PC-3 (cell line): ENCODE measurements around the gene JADE2. TPM values are rescaled to one million over a fixed set of nuclear protein-coding genes. Genes with fewer than 3 reads are reported as not detected.

Experiments used
- ATAC-seq: fragments of 200-7000 bp; cut with Tn5 transposase; 2 replicates; pipeline ENCODE4 v1.9.1; 2020; ENCODE audit warnings: mild to moderate bottlenecking, moderate library complexity
- BruUV-seq: library from RNA; stranded (reverse); fragments of 400-500 nt; replicated peaks from 2 replicates; lab custom pipeline; 2021; lab: Mats Ljungman, UMichigan
- CTCF ChIA-PET: fragments of 300-600 bp; sonication (Branson Sonifier 250); formaldehyde crosslinking; loops from one replicate; lab custom pipeline; 2022; ENCODE audit warnings: antibody characterized with exemption; lab: Charles Lee
- POLR2A ChIA-PET: fragments of 300-600 bp; sonication (Branson Sonifier 250); formaldehyde crosslinking; loops from one replicate; lab custom pipeline; 2022; ENCODE audit warnings: antibody characterized with exemption; ENCODE audit not compliant: unreplicated experiment; lab: Charles Lee
- DNase-seq: peaks from one replicate; pipeline ENCODE4 v3.0.0-alpha.2; 2015
- H2AFZ ChIP-seq: fragments of 300-600 bp; sonication (generic); 2 replicates; pipeline ENCODE4 v1.6.0; 2016; ENCODE audit warnings: antibody characterized with exemption, low read length
- H3F3A ChIP-seq: fragments of 300-600 bp; sonication (generic); one replicate; pipeline ENCODE4 v1.6.0; 2017; ENCODE audit warnings: antibody characterized with exemption, low read length, control low read depth, mild to moderate bottlenecking; ENCODE audit not compliant: unreplicated experiment
- H3K27ac ChIP-seq: fragments of 300-600 bp; sonication (generic); 2 replicates; pipeline ENCODE4 v1.5.1; 2016; ENCODE audit warnings: mild to moderate bottlenecking, low read length
- H3K27me3 ChIP-seq: fragments of 300-600 bp; sonication (generic); 2 replicates; pipeline ENCODE4 v1.6.1; 2016; ENCODE audit warnings: low read length, mixed read lengths
- H3K36me3 ChIP-seq: fragments of 300-600 bp; sonication (generic); 2 replicates; pipeline ENCODE4 v1.6.1; 2016; ENCODE audit warnings: low read depth, mixed run types, low read length, mixed read lengths
- H3K4me1 ChIP-seq: fragments of 300-600 bp; sonication (generic); 2 replicates; pipeline ENCODE4 v1.5.1; 2016; ENCODE audit warnings: low read length; ENCODE audit not compliant: insufficient read depth
- H3K4me2 ChIP-seq: fragments of 300-600 bp; sonication (generic); 2 replicates; pipeline ENCODE4 v1.6.0; 2016; ENCODE audit warnings: low read length
- H3K4me3 ChIP-seq: fragments of 300-600 bp; sonication (generic); 2 replicates; pipeline ENCODE4 v1.5.1; 2016; ENCODE audit warnings: mild to moderate bottlenecking, low read length, mixed read lengths
- H3K79me2 ChIP-seq: fragments of 300-600 bp; sonication (generic); 2 replicates; pipeline ENCODE4 v1.6.1; 2017; ENCODE audit warnings: low read length, mixed read lengths
- H3K9ac ChIP-seq: fragments of 300-600 bp; sonication (generic); 2 replicates; pipeline ENCODE4 v1.6.0; 2016; ENCODE audit warnings: mild to moderate bottlenecking, low read length
- H3K9me2 ChIP-seq: fragments of 300-600 bp; sonication (generic); replicated peaks from 2 replicates; pipeline ENCODE4 v1.6.1; 2016; ENCODE audit warnings: mixed run types, low read length, mixed read lengths
- H3K9me3 ChIP-seq: fragments of 300-600 bp; sonication (generic); 2 replicates; pipeline ENCODE4 v1.6.1; 2016; ENCODE audit warnings: low read length, mixed read lengths
- H4K20me1 ChIP-seq: fragments of 300-600 bp; sonication (generic); 2 replicates; pipeline ENCODE4 v1.6.1; 2016; ENCODE audit warnings: low read length, mixed read lengths
- EZH2 ChIP-seq: fragments of 300-600 bp; sonication (generic); IDR thresholded peaks from one replicate; pipeline ENCODE4 v1.6.1; 2017; ENCODE audit warnings: antibody characterized with exemption, mild to moderate bottlenecking, low read length; ENCODE audit not compliant: unreplicated experiment
- EZH2phosphoT487 ChIP-seq: fragments of 300-600 bp; sonication (generic); IDR thresholded peaks from 2 replicates; pipeline ENCODE4 v1.6.1; 2018; ENCODE audit warnings: mild to moderate bottlenecking, antibody characterized with exemption, low read length, borderline replicate concordance
- intact Hi-C: fragments of 100-400 bp; cut with micrococcal nuclease; formaldehyde crosslinking; loops from 2 replicates; pipeline ENCODE4 v1.9.0; 2023
- total RNA-seq: library from RNA; depleted of rRNA; stranded (reverse); fragments of >200 nt; gene quantifications from 2 replicates; pipeline ENCODE4 v1.2.3, GENCODE V29; 2014
- TF ChIP-seq, protein P1 (sequence below): fragments of 300-600 bp; sonication (generic); conservative IDR thresholded peaks from 2 replicates; pipeline ENCODE4 v1.5.1; 2017; ENCODE audit warnings: antibody characterized with exemption, low read depth, mild to moderate bottlenecking, low read length

Gene JADE2
- total RNA-seq, 1 experiment from 2014 or later = 33.2 TPM

DNA sequence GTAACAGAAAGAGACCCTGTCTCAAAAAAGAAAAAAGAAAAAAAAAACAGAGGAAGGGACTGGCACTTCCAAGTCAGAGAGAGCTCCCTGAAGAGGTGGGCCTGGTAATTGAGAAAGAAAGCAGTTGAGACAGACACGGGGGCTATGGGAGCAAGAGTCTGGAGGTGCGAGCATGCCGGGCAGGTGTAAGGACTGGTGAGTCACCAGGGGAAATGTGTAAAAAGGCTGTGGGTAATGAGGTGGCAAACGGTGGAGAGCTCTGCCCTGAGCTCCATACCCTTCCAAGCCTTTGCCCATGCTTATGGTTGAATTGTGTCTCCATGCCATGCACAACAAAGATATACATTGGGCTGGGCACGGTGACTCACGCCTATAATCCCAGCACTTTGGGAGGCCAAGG lies 18.0 kb upstream of the JADE2 start:
- H4K20me1 ChIP-seq = no peaks in the 10 kb centered on the region
- TF ChIP-seq EZH2phosphoT487 (no peak), EZH2 (no peak)
- TF ChIP-seq, protein P1, sequence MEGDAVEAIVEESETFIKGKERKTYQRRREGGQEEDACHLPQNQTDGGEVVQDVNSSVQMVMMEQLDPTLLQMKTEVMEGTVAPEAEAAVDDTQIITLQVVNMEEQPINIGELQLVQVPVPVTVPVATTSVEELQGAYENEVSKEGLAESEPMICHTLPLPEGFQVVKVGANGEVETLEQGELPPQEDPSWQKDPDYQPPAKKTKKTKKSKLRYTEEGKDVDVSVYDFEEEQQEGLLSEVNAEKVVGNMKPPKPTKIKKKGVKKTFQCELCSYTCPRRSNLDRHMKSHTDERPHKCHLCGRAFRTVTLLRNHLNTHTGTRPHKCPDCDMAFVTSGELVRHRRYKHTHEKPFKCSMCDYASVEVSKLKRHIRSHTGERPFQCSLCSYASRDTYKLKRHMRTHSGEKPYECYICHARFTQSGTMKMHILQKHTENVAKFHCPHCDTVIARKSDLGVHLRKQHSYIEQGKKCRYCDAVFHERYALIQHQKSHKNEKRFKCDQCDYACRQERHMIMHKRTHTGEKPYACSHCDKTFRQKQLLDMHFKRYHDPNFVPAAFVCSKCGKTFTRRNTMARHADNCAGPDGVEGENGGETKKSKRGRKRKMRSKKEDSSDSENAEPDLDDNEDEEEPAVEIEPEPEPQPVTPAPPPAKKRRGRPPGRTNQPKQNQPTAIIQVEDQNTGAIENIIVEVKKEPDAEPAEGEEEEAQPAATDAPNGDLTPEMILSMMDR = no peak
- peaks cover 11% of the 10 kb centered on the region; the same call in 1 of the 2 replicates for H3K79me2 ChIP-seq
- intact Hi-C loops = loop anchor here (5.0 kb wide), 1 partner anchor 40 kb away; no protein-coding TSS in a partner anchor
- H3K4me1 ChIP-seq = peaks cover 89% of the 10 kb centered on the region
- no peak overlapping the region for H3K4me3 ChIP-seq
- H3F3A ChIP-seq = peaks cover 10% of the 10 kb centered on the region
- H3K27me3 ChIP-seq = no peaks in the 10 kb centered on the region
- ChIA-PET POLR2A (no interaction called here), CTCF (no interaction called here)
- DNase-seq (no peak), ATAC-seq (no peak)
- H2AFZ ChIP-seq = no peak overlapping the region
- H3K9me2 ChIP-seq = no peaks in the 10 kb centered on the region
- no peak overlapping the region for H3K9ac ChIP-seq
- peak overlapping the region; percentile 54; the same call in 1 of the 2 replicates for H3K4me2 ChIP-seq
- no peaks in the 10 kb centered on the region for H3K9me3 ChIP-seq
- BruUV-seq = no TSS peak
- H3K36me3 ChIP-seq = no peaks in the 10 kb centered on the region
- H3K27ac ChIP-seq = peak overlapping the region; percentile 64; the same call in 1 of the 2 replicates

DNA sequence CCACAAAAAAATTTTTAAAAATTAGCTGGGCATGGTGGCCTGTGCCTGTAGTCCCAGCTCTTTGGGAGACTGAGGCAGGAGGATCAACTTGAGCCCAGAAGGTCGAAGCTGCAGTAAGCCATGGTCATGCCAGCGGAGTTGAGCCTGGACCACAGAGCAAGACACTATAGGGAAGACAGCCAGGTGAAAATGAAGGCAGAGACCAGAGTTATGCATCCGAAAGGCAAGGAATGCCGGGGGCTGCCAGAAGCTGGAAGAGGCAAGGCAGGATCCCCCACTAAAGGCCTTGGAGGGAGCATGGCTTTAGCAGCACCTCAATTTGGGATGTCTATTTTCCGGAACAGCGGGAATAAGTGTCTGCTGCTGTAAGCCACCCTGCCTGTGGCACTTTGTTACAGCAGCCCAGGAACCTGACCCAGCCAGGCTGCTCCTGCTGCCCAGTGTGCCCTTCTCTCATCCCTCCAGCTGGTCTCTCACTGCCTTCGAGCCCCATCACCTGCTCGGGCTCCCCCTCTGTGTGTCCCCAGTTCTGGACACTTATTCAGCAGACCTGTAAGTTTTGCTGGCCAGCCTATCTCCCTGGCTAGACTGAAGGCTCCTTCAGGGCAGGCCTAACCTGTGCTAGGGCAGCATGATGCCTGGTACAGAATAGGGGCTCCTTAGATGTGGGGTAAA lies 16.8 kb upstream of the JADE2 start:
- ChIA-PET CTCF (no interaction called here), POLR2A (no interaction called here)
- Histone ChIP-seq H3K27me3 (no peaks in the 10 kb centered on the region), H3K9ac (no peak overlapping the region), H3K4me2 (peak overlapping the region; percentile 60), H2AFZ (no peak overlapping the region), H3F3A (peaks cover 10% of the 10 kb centered on the region), H3K9me2 (no peaks in the 10 kb centered on the region), H3K4me3 (no peak overlapping the region), H3K79me2 (peaks cover 11% of the 10 kb centered on the region; the same call in 1 of the 2 replicates), H3K36me3 (no peaks in the 10 kb centered on the region), H3K9me3 (no peaks in the 10 kb centered on the region), H4K20me1 (no peaks in the 10 kb centered on the region), H3K4me1 (peaks cover 81% of the 10 kb centered on the region), H3K27ac (peak overlapping the region; percentile 60)
- DNase-seq = no peak
- no peak for ATAC-seq
- TF ChIP-seq EZH2 (no peak), EZH2phosphoT487 (no peak)
- TF ChIP-seq, protein P1 = no peak
- intact Hi-C loops = loop anchor here (5.0 kb wide), 1 partner anchor 41 kb away; no protein-coding TSS in a partner anchor
- no TSS peak for BruUV-seq
